Prostate gland (tissue), 2 donors: ENCODE measurements around the gene SPRR2F.

ENCODE experiments used
- CTCF ChIP-seq, 4 experiments: fragments of 200-600 bp in 2 of 4; fragments of 450-650 bp in 2 of 4; sonication (generic) in 2 of 4; IDR thresholded peaks; 1 replicate in 3 of 4; 2 replicates in 1 of 4; pipeline ENCODE4 v1.5.1; 2016 to 2019; ENCODE audit warnings: antibody characterized with exemption in 4 of 4, mild to moderate bottlenecking in 2 of 4, moderate library complexity in 2 of 4
- POLR2A ChIP-seq: fragments of 450-650 bp; IDR thresholded peaks from one replicate; pipeline ENCODE4 v1.6.1; 2016; ENCODE audit warnings: antibody characterized with exemption, mild to moderate bottlenecking
- POLR2AphosphoS5 ChIP-seq: sonication (generic); formaldehyde crosslinking; IDR thresholded peaks from one replicate; pipeline ENCODE4 v1.6.1; 2017; ENCODE audit warnings: antibody characterized with exemption

GRCh38 chr1:153072806-153073726 lies 40.2 kb downstream of the SPRR2F start:
- TF ChIP-seq CTCF (IDR thresholded peaks at IDR 0.05) = no peak
- TF ChIP-seq POLR2A = no peak
- TF ChIP-seq POLR2AphosphoS5 = no peak
